Colon (tissue), 2 donors: ENCODE data around the gene HMGCS2.
"Not testable (repeated sequence)": the region's sequence is repeated elsewhere in the genome, so short reads cannot be mapped to it uniquely, and the experiment has no call there.

Source experiments
- FAIRE-seq: peaks from 2 replicates; lab custom pipeline; 2012; peaks lifted over from hg19 to GRCh38; lab: Jason Lieb, UNC
- donor health status: control.
- donor health status: control.

Gene HMGCS2

DNA sequence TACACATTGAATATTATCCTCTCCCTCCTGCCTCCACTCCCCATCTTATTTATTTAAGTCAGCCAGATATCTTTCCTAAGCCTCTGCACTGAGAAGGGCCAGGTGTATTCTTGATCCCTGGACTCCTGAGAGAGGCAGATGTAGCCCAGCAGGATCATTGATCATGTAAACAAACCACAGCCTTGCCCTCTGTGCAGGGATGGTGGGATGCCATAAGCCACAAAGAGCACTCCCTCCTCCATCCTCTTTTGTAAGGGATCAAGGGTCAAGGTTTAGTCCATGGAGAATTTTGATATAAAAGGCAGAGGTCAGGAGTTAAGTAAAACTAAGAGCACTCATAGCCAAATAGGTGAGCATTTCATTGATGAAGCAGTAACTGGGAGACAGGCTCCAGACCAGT lies 39.7 kb downstream of the HMGCS2 start:
- FAIRE-seq = no peak

DNA sequence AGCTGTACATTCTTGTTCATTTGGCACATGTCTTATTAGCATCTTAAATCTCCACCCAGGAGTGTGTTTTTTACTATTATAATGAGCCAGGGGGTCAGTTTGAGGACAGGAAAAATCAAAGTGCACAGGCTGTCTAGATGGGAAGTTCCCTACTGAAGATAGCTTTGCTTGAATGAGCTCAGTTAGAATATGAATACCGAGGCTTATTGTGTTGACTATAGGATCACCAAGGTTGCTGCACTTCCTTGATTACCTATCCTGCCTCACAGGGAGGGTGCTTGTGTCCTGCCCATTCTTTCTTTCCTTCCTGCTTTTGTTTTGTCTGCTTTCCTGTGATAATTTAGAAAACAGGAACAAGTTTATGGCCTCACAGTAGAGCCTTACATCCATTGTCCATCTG lies 40.7 kb downstream of the HMGCS2 start:
- no peak for FAIRE-seq

DNA sequence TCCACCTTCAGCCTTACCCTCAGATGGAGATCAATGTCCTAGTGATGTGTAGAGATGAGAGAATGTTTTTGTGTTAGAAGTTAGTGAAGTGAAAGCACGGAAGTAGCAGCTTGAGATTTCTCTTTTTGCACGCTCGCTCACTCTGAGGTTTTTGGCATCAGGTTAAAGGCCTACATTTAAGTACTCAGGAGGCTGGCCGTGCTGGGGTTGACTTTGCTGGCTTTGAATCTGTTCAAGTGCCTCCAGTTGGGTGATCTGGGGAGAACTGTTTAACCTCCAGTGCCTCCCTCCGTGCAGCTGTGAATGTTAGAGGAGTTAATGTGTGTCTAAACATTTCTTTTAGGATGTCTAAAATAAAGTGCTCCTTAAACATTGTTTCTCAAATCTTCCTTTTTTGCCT lies 43.1 kb downstream of the HMGCS2 start:
- no peak for FAIRE-seq

DNA sequence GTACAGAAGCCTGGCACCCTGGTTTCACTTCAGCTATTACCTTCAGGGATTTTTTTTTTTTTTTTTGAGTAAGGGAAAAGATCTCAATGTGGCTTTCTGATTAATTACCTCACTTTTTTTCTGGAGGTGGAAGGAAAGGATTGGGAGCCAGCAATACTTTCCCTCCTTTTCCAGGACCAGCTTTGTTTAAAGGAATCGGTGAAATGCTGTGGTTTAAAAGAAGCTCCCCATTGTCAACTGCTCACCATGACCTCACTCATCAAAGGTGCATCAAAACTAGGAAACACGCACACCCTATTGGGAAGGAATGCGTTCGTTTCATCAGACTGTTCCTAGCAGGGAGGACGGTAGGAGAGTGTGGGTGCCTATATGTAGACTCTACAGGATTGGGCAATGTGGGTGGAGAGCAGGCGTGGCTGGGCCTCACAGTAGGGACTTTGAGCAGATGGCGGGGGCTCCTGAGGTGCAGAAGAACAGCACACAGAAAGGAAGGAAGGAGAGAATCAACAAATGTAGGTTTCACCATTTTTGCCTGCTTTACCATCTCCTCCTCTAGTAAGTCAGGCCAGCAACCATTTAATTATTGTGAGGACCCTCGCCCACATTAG lies 44.0 kb downstream of the HMGCS2 start:
- FAIRE-seq = no peak

DNA sequence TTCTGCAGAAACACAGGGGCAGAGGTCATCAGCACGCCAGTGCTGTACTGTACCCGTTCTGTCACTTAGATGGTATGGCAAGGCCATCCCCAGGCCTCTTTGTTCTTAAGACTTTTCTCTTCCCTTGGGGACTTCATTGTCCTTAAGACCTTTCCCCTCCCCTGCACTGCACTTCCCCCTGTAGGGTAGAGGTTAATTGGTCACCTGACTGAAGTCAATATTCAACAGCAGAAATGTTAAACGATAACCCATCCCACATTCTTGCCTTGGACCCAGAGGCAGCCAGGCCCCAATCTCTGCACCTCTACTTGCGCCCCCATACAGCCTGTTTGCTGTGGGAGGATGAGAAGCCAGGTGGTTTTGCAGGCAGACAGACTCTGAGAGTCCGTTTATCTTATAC lies 46.8 kb downstream of the HMGCS2 start:
- FAIRE-seq = no peak

DNA sequence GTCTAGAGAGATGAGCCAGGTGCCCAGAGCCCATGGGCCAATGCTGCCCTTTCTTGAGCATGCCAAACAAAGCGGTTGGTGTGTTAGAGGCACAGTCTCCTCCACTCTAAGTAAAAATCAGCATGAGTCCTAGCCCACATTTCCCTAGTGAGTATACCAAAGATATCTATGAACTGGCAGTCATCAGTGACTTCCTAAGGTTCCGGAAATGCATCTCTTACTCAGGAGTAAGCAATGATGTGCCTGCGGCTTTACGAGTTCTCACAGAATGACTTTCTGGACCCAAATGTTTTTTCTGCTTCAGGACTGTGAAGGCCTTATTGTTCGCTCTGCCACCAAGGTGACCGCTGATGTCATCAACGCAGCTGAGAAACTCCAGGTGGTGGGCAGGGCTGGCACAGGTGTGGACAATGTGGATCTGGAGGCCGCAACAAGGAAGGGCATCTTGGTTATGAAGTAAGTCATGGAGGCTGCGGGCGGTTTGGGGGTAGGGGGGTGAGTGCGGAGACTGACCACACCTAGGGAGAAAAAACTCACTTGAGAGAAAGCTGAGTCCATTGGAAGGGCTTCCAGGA lies 47.8 kb downstream of the HMGCS2 start:
- no peak for FAIRE-seq

DNA sequence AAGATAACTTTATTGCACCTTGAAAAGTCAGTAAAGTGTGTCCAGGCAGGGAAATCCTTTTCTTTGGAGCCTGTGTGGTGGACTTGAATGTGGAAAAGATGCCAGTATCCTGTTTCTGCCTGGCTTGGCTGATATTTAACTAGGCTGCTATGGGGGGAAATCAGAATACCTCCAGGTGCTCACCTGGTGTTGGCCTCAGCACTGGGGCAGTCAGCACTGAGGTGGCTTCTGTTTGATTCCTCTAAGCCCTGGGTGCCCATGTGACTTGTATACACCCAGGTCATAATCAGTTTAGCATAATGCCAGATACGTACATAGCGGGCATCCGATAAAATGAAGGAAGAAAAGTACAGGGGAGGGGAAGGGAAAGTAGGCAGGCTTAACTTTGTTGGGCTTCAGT lies 49.7 kb downstream of the HMGCS2 start:
- FAIRE-seq = no peak

DNA sequence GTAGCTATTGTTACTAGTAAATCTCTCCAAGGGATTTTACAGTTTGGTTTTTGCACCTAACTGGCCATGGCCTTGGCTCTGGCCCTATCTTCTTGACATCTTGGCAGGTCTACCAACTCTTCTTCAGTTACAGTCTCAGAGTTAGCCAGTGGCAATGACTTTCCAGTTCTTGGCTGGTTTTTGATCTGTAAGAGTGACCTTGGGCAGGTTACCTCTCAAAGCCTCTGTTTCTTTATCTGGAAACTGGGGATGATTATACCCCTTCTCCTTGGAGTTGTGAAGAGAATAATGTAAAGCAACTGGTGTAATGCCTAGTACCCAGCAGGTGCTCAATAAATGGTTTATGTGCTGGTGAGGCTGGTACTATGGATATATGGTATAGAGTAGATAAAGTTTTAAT lies 50.3 kb downstream of the HMGCS2 start:
- no peak for FAIRE-seq

DNA sequence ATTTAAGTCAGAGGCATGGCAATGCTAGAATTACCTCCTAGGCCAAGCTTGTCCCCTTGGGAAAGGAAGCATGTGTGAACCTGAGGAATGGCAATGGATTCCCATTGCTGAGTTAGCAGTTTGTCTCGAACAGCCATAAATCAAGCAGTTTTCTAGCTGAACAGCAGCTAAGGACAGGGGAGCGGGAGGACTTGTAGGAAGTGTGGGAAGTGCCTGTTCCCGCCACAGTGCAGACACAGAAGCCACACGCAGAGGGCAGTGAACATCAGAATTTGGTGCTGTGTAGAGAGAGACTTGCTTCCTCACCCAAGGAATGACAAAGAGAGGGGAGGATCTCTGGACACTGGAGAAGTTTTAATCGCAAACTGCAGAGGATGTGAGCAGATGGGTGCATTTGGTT lies 53.2 kb downstream of the HMGCS2 start:
- no peak for FAIRE-seq

DNA sequence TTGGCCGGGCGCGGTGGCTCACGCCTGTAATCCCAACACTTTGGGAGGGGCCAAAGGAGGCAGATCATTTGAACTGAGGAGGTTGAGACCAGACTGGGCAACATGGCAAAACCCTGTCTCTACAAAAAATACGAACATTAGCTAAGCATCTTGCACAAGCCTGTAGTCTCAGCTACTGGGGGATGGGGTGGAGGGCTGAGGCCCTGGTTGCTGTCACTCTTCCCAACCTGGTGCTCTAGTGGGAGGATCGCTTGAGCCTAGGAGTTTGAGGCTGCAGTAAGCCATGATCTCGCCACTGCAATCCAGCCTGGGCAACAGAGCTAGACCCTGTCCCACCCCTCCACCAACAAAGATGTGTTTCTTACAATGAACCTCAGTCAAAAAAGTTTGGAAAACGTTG lies 54.1 kb downstream of the HMGCS2 start:
- no peak for FAIRE-seq

DNA sequence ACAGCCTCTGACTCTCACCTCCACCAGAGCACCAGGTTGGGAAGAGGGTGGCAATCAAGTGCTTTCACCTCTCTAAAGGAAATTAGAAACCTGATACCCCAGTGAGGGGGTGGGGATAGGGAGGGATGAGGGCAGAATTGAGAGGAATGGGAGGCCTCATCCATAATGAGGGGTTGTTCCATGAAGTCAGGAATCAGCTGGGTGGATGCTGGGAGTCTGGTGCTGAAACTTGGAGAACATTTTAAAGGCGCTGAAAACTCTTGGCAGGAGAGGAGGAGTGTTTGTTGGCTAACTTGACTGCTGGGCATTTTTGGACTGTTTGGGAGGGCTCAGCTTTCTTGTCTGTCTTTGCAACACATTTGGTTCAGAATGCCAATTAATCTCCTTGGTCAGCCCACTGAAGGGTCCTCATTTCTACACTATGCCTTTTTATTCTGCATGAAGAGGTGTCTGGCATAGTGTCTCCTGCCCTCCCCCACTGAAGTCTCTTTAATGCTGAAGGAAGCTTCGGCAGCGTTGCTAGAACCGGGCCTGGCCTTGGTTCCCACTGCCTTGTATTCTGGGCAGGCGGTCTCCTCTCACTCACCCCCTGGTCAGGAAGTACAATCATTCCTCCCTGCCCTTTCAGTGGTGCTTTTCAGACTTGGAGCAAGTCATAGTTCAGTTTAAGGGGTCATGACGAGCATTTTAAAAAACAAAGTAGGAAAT lies 54.8 kb downstream of the HMGCS2 start:
- no peak for FAIRE-seq

DNA sequence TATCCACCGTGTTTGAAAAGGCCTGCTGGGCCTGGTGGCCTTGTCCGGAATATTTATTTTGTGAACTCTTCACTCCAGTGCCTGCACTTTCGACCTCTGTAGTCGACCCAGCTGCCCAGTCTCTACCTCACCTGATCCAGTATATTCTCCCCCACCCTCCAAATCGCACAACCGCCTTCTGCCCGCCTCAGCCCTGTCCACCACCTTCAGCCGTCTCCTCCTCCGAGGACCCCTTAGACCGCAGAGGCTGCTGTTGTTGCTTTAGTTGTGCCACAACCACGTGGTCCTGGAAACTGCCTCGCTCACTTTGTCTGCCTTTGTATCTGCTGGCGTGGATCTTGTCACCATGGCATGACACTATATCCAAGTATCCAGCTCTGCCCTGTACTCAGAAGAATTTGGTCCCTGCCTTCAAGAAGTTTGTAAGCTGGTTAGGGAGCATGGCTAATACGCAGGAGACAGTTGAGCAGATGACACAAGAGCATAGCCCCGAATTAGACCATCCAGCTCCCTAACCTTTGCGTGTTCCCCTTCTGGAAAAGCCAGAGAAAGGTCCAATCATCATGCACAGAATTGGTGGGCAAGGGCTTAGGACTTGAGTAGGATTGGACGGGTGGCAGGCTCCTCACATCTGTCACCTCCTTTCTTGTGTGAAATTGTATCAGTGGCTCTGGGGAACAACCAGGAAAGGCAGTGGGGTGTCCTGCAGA lies 55.5 kb downstream of the HMGCS2 start:
- FAIRE-seq = no peak

DNA sequence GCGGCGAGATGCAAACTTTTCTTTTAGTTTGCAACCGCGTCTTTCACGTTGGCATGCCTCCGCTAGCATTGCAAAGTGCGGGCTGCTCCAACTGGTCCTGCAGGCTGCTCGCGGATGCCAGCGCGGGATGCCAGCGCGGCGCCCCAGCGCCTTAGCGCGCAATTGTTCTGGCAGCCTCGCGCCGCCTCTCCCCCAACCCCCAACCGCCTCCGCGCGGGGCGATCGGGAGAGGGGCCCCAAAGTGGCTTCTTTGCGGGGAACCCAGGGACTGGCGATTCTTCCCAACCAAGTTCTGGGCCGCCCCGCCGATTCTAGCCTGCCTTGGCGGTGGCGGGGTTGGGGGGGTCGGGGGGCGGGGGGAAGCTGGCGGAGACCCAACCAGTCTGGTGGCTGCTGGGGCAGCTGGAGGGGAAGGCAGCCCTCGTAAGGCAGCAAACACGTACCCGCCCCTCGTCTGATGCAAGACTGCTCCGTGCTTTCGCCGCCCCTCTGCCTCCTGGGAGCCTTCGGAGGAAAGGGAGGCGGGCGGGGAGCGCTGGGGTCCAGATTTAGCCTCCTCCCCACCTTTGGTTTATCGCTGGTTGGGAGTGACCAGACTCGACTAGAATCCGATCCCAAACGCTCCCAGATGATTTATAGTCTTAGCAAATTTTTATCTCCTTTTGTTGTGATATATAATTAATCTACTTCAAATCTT lies 56.2 kb downstream of the HMGCS2 start:
- FAIRE-seq = no peak

DNA sequence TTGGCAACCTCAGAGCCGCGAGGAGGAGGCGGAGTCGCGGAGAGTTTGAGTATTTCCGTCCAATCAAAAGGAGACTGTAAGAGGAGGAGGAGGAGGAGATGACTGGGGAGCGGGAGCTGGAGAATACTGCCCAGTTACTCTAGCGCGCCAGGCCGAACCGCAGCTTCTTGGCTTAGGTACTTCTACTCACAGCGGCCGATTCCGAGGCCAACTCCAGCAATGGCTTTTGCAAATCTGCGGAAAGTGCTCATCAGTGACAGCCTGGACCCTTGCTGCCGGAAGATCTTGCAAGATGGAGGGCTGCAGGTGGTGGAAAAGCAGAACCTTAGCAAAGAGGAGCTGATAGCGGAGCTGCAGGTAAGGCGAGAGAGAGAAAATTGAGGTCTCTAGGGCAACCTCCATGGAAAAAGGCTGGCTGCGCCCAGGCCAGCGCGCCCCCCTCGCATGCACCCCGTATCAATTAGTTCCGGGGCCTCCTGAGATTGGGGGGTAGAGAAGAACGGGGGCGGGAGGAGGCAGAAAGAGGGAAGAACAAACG lies 56.8 kb downstream of the HMGCS2 start, which contains the start of gene PHGDH:
PHGDH (plus strand) TSS at position 131 of the 538 bp plus-strand sequence; CDS start at position 220, 89 bp downstream.
- no peak for FAIRE-seq

DNA sequence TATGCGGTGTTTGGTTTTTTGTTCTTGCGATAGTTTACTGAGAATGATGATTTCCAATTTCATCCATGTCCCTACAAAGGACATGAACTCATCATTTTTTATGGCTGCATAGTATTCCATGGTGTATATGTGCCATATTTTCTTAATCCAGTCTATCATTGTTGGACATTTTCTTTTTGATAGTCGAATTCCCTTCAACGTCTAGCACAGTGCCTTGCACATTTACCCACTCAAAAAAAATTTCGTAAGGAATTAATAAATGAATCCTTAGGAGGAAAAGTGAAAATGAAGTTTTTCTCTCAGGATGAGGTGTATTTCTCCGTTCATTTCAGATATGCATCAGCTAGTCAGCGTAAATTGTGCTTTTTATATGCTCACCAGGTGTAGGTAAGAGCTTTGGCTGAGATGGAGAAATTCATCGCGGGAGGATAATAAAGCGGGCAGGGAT lies 57.3 kb downstream of the HMGCS2 start:
- not testable (repeated sequence) for FAIRE-seq

DNA sequence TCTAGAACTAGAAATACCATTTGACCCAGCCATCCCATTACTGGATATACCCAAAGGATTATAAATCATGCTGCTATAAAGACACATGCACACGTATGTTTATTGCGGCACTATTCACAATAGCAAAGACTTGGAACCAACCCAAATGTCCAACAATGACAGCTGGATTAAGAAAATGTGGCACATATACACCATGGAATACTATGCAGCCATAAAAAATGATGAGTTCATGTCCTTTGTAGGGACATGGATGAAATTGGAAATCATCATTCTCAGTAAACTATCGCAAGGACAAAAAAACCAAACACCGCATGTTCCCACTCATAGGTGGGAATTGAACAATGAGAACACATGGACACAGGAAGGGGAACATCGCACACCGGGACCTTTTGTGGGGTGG lies 62.1 kb downstream of the HMGCS2 start:
- not testable (repeated sequence) for FAIRE-seq

DNA sequence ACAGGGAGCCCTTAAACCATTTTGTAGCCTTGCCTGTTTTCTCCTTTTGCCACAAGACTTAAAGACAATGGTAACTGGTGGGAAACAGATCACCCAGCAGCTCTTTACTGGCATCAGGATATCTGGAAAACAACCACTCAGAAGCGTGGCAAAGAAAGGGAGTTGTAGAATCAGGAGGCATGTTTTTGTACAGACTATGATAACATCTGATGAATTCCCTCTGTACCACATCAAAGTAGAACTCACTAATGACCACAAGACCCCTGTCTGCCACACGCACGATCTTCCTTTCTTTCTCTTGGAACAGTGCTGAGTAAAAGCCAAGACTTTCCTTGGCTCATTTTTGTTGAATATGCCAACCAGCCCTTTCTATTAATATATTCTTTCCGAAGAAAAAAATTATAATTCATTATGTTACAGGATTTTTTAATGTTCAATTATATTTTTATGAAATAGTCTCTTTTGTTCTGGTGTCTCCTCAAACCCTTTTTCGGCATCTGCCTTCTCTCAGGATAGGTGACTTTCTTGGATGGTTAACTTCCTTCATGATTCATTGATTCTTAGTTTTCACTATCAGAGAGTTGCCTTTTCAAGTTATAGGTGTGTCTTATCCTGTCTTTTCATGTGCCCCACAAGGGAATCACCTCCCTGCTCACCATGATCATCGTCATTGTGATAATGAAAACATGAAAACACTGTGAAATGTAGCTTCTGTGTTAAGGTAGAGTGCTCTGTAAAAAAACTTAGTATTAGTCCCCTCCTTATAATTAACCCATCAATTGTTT lies 64.8 kb downstream of the HMGCS2 start:
- FAIRE-seq = no peak

DNA sequence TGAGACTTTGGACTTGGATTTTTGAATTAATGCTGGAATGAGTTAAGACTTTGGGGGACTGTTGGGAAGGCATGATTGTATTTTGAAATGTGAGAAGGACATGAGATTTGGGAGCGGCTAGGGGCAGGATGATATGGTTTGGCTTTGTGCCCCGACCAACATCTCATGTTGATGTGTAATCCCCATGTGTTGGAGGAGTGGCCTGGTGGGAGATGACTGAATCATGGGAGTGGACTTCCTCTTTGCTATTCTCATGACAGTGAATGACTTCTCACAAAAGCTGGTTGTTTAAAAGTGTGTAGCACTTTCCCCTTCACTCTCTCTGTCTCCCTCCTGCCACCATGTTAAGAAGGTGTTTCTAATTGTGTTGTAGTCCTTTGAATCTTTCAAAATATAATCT lies 66.3 kb downstream of the HMGCS2 start:
- no peak for FAIRE-seq

DNA sequence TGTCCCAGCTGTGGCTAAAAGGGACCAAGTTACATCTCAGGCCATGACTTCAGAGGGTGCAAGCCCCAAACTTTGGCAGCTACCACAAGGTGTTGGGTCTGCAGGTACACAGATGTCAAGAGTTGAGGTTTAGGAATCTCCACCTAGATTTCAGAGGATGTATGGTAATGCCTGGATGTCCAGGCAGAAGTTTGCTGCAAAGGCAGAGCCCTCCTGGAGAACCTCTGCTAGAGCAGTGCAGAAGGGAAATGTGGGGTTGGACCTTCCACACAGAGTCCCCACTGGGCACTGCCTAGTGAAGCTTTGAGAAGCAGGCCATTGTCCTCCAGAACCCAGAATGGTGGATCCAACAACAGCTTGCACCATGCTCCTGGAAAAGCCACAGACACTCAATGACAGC lies 67.0 kb downstream of the HMGCS2 start:
- no peak for FAIRE-seq

DNA sequence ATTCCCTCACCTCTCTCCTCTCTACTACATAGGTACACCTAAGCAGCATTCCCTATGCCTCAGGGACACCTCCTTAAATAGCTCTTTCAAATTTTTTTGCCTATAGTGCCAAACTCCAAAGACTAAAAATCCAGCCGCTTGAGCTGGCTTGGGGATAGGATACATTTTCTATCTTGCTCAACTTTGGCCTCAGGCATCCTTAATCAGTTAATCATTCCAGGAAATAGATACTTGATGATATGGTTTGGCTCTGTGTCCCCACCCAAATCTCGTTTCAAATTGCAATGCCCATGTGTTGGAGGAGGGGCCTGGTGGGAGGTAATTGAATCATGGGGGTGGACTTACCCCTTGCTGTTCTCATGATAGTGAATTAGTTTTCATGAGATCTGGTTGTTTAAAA lies 68.4 kb downstream of the HMGCS2 start:
- no peak for FAIRE-seq
